GM21360 (cell line): ENCODE measurements around the gene MAP2K5.

Source experiments
- ATAC-seq: cut with Tn5 transposase; IDR thresholded peaks from one replicate; pipeline ENCODE4 v1.9.1; 2021; ENCODE audit warnings: mild to moderate bottlenecking, moderate library complexity; ENCODE audit not compliant: unreplicated experiment

Gene MAP2K5

GRCh38 chr15:67852418-67852817, 309.9 kb downstream of the MAP2K5 start:
- ATAC-seq, result no peak

GRCh38 chr15:67853454-67853853, 311.0 kb downstream of the MAP2K5 start:
- ATAC-seq, result no peak

DNA sequence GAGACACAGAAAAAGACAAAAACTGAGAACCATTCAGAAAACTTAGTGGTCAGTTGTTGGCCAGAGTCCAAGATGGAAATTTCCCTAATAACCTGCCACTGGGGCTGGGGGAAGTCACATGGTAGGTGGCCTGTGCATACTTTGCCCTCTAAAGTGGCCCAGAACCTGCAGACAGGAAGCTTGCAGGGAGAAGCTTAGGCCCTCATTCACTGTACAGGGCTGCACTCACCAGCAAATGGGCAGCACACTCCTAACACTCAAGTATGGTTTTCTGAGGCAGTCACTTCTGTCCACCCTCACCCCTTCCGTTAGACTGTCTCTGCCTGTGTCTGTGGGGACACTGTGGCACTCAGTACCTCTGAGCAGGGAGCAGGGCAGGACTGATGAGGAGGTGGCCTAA, 311.9 kb downstream of the MAP2K5 start:
- ATAC-seq, result no peak

- no peak for ATAC-seq
Observed at GRCh38 chr15:67855842-67856241, 313.3 kb downstream of the MAP2K5 start.
